GM23248 (cell line): ENCODE measurements around the gene FAM180A.

Experiments
- EZH2 ChIP-seq: fragments of 200-600 bp; sonication (generic); IDR thresholded peaks from 2 replicates; pipeline ENCODE4 v1.6.1; 2018; ENCODE audit warnings: antibody characterized with exemption, mild to moderate bottlenecking; ENCODE audit not compliant: insufficient read depth, poor library complexity, severe bottlenecking
- EZH2phosphoT487 ChIP-seq: fragments of 200-600 bp; sonication (generic); IDR thresholded peaks from 2 replicates; pipeline ENCODE4 v1.6.1; 2018; ENCODE audit warnings: antibody characterized with exemption, moderate library complexity, mild to moderate bottlenecking, low read depth; ENCODE audit not compliant: insufficient read depth

DNA sequence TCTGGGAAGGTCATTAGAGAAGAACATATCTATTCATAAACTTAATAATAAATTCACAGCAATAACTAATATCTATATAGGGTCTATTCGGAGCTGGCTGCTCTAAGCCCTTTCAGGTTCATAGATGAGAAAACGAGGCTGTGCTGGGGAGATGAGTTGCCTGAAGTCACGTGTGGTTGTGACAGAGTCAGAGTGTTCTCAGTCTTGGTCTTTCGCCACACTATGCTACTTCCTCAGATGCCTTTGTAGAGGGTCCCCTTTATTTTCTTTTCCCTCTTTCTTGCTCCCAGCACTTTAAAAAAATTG lies 43.7 kb upstream of the FAM180A start:
- no peak for TF ChIP-seq EZH2
- TF ChIP-seq EZH2phosphoT487 = no peak
